HG03469 (cell line): Measurements from ENCODE around the gene WSCD1.

Experiments used
- ATAC-seq: cut with Tn5 transposase; IDR thresholded peaks from one replicate; pipeline ENCODE4 v1.9.1; 2021; ENCODE audit warnings: mild to moderate bottlenecking, moderate library complexity, moderate number of reproducible peaks; ENCODE audit not compliant: unreplicated experiment

The WSCD1 gene

GRCh38 chr17:6147042-6147441, 76.9 kb downstream of the WSCD1 start:
- ATAC-seq: no peak

- ATAC-seq: no peak
Measured at GRCh38 chr17:6153375-6153774, 83.2 kb downstream of the WSCD1 start.

GRCh38 chr17:6157716-6158115, 87.5 kb downstream of the WSCD1 start:
- no peak for ATAC-seq

GRCh38 chr17:6159541-6160231, 89.5 kb downstream of the WSCD1 start:
- ATAC-seq: no peak

GRCh38 chr17:6160232-6160555, 90.0 kb downstream of the WSCD1 start:
- no peak for ATAC-seq

GRCh38 chr17:6160911-6161855, 91.0 kb downstream of the WSCD1 start:
- no peak for ATAC-seq

- no peak for ATAC-seq
Measured at GRCh38 chr17:6162216-6162615, 92.0 kb downstream of the WSCD1 start.

- ATAC-seq: no peak
Measured at GRCh38 chr17:6162892-6163291, 92.7 kb downstream of the WSCD1 start.

GRCh38 chr17:6163612-6164333, 93.6 kb downstream of the WSCD1 start:
- no peak for ATAC-seq

- no peak for ATAC-seq
Measured at GRCh38 chr17:6164996-6165395, 94.8 kb downstream of the WSCD1 start.

- no peak for ATAC-seq
Measured at GRCh38 chr17:6165806-6166205, 95.6 kb downstream of the WSCD1 start.

GRCh38 chr17:6166492-6167179, 96.5 kb downstream of the WSCD1 start:
- ATAC-seq: no peak

GRCh38 chr17:6168296-6168695, 98.1 kb downstream of the WSCD1 start:
- ATAC-seq: no peak

- no peak for ATAC-seq
Measured at GRCh38 chr17:6170349-6170748, 100.2 kb downstream of the WSCD1 start.

GRCh38 chr17:6172642-6173330, 102.6 kb downstream of the WSCD1 start:
- ATAC-seq: no peak

- no peak for ATAC-seq
Measured at GRCh38 chr17:6173653-6174052, 103.5 kb downstream of the WSCD1 start.
